PC-3 (cell line): ENCODE measurements around the gene RPE. TPM values are rescaled to one million over a fixed set of nuclear protein-coding genes. Genes with fewer than 3 reads are reported as not detected.

ENCODE experiments used
- ATAC-seq: fragments of 200-7000 bp; cut with Tn5 transposase; 2 replicates; pipeline ENCODE4 v1.9.1; 2020; ENCODE audit warnings: mild to moderate bottlenecking, moderate library complexity
- BruUV-seq: library from RNA; stranded (reverse); fragments of 400-500 nt; replicated peaks from 2 replicates; lab custom pipeline; 2021; lab: Mats Ljungman, UMichigan
- CTCF ChIA-PET: fragments of 300-600 bp; sonication (Branson Sonifier 250); formaldehyde crosslinking; loops from one replicate; lab custom pipeline; 2022; ENCODE audit warnings: antibody characterized with exemption; lab: Charles Lee
- POLR2A ChIA-PET: fragments of 300-600 bp; sonication (Branson Sonifier 250); formaldehyde crosslinking; loops from one replicate; lab custom pipeline; 2022; ENCODE audit warnings: antibody characterized with exemption; ENCODE audit not compliant: unreplicated experiment; lab: Charles Lee
- DNase-seq: peaks from one replicate; pipeline ENCODE4 v3.0.0-alpha.2; 2015
- H2AFZ ChIP-seq: fragments of 300-600 bp; sonication (generic); 2 replicates; pipeline ENCODE4 v1.6.0; 2016; ENCODE audit warnings: antibody characterized with exemption, low read length
- H3F3A ChIP-seq: fragments of 300-600 bp; sonication (generic); one replicate; pipeline ENCODE4 v1.6.0; 2017; ENCODE audit warnings: antibody characterized with exemption, low read length, control low read depth, mild to moderate bottlenecking; ENCODE audit not compliant: unreplicated experiment
- H3K27ac ChIP-seq: fragments of 300-600 bp; sonication (generic); 2 replicates; pipeline ENCODE4 v1.5.1; 2016; ENCODE audit warnings: mild to moderate bottlenecking, low read length
- H3K27me3 ChIP-seq: fragments of 300-600 bp; sonication (generic); 2 replicates; pipeline ENCODE4 v1.6.1; 2016; ENCODE audit warnings: low read length, mixed read lengths
- H3K36me3 ChIP-seq: fragments of 300-600 bp; sonication (generic); 2 replicates; pipeline ENCODE4 v1.6.1; 2016; ENCODE audit warnings: low read depth, mixed run types, low read length, mixed read lengths
- H3K4me1 ChIP-seq: fragments of 300-600 bp; sonication (generic); 2 replicates; pipeline ENCODE4 v1.5.1; 2016; ENCODE audit warnings: low read length; ENCODE audit not compliant: insufficient read depth
- H3K4me2 ChIP-seq: fragments of 300-600 bp; sonication (generic); 2 replicates; pipeline ENCODE4 v1.6.0; 2016; ENCODE audit warnings: low read length
- H3K4me3 ChIP-seq: fragments of 300-600 bp; sonication (generic); 2 replicates; pipeline ENCODE4 v1.5.1; 2016; ENCODE audit warnings: mild to moderate bottlenecking, low read length, mixed read lengths
- H3K79me2 ChIP-seq: fragments of 300-600 bp; sonication (generic); 2 replicates; pipeline ENCODE4 v1.6.1; 2017; ENCODE audit warnings: low read length, mixed read lengths
- H3K9ac ChIP-seq: fragments of 300-600 bp; sonication (generic); 2 replicates; pipeline ENCODE4 v1.6.0; 2016; ENCODE audit warnings: mild to moderate bottlenecking, low read length
- H3K9me2 ChIP-seq: fragments of 300-600 bp; sonication (generic); replicated peaks from 2 replicates; pipeline ENCODE4 v1.6.1; 2016; ENCODE audit warnings: mixed run types, low read length, mixed read lengths
- H3K9me3 ChIP-seq: fragments of 300-600 bp; sonication (generic); 2 replicates; pipeline ENCODE4 v1.6.1; 2016; ENCODE audit warnings: low read length, mixed read lengths
- H4K20me1 ChIP-seq: fragments of 300-600 bp; sonication (generic); 2 replicates; pipeline ENCODE4 v1.6.1; 2016; ENCODE audit warnings: low read length, mixed read lengths
- EZH2 ChIP-seq: fragments of 300-600 bp; sonication (generic); IDR thresholded peaks from one replicate; pipeline ENCODE4 v1.6.1; 2017; ENCODE audit warnings: antibody characterized with exemption, mild to moderate bottlenecking, low read length; ENCODE audit not compliant: unreplicated experiment
- EZH2phosphoT487 ChIP-seq: fragments of 300-600 bp; sonication (generic); IDR thresholded peaks from 2 replicates; pipeline ENCODE4 v1.6.1; 2018; ENCODE audit warnings: mild to moderate bottlenecking, antibody characterized with exemption, low read length, borderline replicate concordance
- intact Hi-C: fragments of 100-400 bp; cut with micrococcal nuclease; formaldehyde crosslinking; loops from 2 replicates; pipeline ENCODE4 v1.9.0; 2023
- total RNA-seq: library from RNA; depleted of rRNA; stranded (reverse); fragments of >200 nt; gene quantifications from 2 replicates; pipeline ENCODE4 v1.2.3, GENCODE V29; 2014
- TF ChIP-seq, protein P1 (sequence below): fragments of 300-600 bp; sonication (generic); conservative IDR thresholded peaks from 2 replicates; pipeline ENCODE4 v1.5.1; 2017; ENCODE audit warnings: antibody characterized with exemption, low read depth, mild to moderate bottlenecking, low read length

RPE gene
- total RNA-seq, 1 experiment from 2014 or later = 60.5 TPM

DNA sequence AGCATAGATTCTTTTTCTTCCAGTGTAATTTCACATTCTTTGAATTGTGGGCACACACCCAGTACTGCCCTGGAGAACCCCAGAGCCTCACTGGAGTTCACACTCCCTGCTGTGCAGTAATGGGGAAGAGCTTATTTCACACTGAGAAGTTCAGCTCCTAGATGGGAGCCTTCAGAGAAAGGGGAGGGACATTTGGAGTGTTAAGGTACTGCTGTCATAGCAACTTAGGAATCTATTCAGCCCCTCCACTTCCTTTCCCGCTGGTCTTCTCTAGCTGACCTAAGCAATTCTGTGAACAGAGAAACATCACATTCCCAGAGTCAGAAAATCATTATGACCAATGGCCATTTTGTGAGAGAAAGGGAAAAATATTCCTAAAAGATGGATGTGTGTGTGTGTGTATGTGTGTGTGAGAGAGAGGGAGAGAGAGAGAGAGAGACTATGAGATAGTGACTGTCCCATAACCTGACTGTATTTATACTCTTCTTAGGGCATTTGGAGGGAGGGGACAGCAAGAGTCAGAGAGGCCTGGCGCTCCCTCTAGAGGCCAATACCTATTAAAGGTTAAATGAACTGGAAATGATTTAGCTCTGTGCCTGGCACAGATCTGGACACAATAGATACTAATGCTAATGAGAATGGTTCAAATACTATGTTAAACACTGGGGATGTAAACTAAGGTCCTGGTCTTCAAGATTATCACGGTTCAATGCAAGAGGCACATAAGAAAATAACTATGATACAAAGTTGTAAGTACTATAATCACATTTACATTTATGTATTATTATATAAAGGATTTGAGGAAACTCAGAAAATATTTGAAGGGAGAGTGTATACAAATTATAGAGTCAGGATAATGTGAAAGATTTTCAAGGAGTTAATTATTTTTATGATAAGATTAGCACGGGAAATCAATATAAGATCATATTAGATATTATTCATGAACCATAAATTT is 41.5 kb upstream of the RPE start:
- Histone ChIP-seq H3K9me2 (no peaks in the 10 kb centered on the region), H3K27ac (no peak overlapping the region), H3K9me3 (no peaks in the 10 kb centered on the region), H3K79me2 (no peaks in the 10 kb centered on the region), H3K4me3 (no peak overlapping the region), H3K4me2 (no peak overlapping the region), H3F3A (no peaks in the 10 kb centered on the region), H4K20me1 (no peaks in the 10 kb centered on the region), H3K36me3 (no peaks in the 10 kb centered on the region), H3K4me1 (no peaks in the 10 kb centered on the region), H3K9ac (no peak overlapping the region), H3K27me3 (peaks cover 46% of the 10 kb centered on the region), H2AFZ (no peak overlapping the region)
- BruUV-seq = no TSS peak
- POLR2A ChIA-PET = interaction anchor here (0.6 kb wide), 1 partner anchor 414 kb away, joined by 3 read pairs; no protein-coding TSS in a partner anchor
- peak; percentile 77 for ATAC-seq
- TF ChIP-seq EZH2phosphoT487 = no peak
- TF ChIP-seq, protein P1, sequence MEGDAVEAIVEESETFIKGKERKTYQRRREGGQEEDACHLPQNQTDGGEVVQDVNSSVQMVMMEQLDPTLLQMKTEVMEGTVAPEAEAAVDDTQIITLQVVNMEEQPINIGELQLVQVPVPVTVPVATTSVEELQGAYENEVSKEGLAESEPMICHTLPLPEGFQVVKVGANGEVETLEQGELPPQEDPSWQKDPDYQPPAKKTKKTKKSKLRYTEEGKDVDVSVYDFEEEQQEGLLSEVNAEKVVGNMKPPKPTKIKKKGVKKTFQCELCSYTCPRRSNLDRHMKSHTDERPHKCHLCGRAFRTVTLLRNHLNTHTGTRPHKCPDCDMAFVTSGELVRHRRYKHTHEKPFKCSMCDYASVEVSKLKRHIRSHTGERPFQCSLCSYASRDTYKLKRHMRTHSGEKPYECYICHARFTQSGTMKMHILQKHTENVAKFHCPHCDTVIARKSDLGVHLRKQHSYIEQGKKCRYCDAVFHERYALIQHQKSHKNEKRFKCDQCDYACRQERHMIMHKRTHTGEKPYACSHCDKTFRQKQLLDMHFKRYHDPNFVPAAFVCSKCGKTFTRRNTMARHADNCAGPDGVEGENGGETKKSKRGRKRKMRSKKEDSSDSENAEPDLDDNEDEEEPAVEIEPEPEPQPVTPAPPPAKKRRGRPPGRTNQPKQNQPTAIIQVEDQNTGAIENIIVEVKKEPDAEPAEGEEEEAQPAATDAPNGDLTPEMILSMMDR = peak; percentile 87
- DNase-seq = peak; percentile 68
- CTCF ChIA-PET = interaction anchor here (1.0 to 1.5 kb wide), 4 partner anchors 8 to 535 kb away, joined by 3 to 6 read pairs (median 5); no protein-coding TSS in a partner anchor
- intact Hi-C loops = loop anchor here (2.0 to 10.0 kb wide), 4 partner anchors 384 to 1556 kb away; partner anchors contain the start of genes MAP2 and PTH2R

- no peaks in the 10 kb centered on the region for H3K9me2 ChIP-seq
- H3K27me3 ChIP-seq = peaks cover 45% of the 10 kb centered on the region
- H3K79me2 ChIP-seq = no peaks in the 10 kb centered on the region
- POLR2A ChIA-PET = no interaction called here
- DNase-seq (no peak), ATAC-seq (no peak)
- H3K4me1 ChIP-seq = no peaks in the 10 kb centered on the region
- BruUV-seq = no TSS peak
- intact Hi-C loops = loop anchor here (10.0 kb wide), 1 partner anchor 1561 kb away; the partner anchor contains the start of gene PTH2R
- no peaks in the 10 kb centered on the region for H3F3A ChIP-seq
- CTCF ChIA-PET = interaction anchor here (0.6 kb wide), 1 partner anchor 674 kb away, joined by 3 read pairs; no protein-coding TSS in a partner anchor
- TF ChIP-seq, protein P1 = no peak
- no peak for TF ChIP-seq EZH2phosphoT487
- TF ChIP-seq EZH2 = no peak
- H3K36me3 ChIP-seq = no peaks in the 10 kb centered on the region
- H2AFZ ChIP-seq = no peak overlapping the region
- no peak overlapping the region for H3K27ac ChIP-seq
- H3K9ac ChIP-seq = no peak overlapping the region
- H3K4me3 ChIP-seq = no peak overlapping the region
- H4K20me1 ChIP-seq = no peaks in the 10 kb centered on the region
- no peak overlapping the region for H3K4me2 ChIP-seq
- H3K9me3 ChIP-seq = no peaks in the 10 kb centered on the region
These were observed 36.7 kb upstream of the RPE start for GRCh38 chr2:209965723-209966122.
